Germinal center (tissue), 1 donor: ENCODE data around the gene EIF2B1.

Experiments used
- DNase-seq: peaks from one replicate; pipeline ENCODE4 v3.0.0; 2012; ENCODE audit warnings: mixed read lengths, low spot score

The EIF2B1 gene

DNA sequence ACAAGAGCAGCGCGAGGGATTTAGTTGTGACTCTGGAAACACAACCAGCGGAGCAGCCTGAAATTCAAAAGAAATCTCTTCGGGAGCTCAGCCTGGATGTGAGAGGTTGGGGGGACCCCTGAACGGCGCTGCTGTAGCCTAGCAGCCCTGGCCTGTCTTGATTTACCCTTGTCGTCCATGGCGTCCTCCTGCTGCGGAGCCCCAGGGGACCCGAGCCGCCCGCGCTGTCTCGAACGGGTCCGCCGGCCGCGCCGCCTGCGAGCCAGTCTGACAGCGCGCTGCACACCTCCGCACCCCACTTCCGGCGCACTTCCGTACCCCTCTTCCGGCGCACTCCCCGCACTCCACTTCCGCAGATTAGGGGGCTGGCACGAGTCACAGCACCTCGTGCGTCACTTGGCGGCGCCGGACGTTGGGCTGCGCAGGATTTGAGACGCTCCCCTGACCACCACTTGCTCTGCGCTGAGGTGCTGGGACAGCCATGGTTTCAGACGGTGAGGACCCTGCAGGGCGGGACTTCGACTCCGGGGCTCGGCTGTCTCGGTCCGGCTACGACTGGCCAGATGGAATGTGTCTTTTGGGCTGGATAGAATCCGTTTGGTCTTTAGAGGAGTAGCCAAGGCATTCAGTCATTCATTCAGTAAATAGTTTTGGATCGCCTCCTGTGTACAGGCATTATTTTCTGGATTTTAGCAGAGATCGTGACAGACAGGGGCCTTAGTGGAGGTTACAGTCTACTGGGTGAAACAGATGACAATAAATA is at the start of gene EIF2B1, which contains the start of gene GTF2H3:
EIF2B1 (minus strand) TSS at position 308 of the 763 bp plus-strand sequence; CDS start at position 179, 129 bp downstream.
GTF2H3 (plus strand) TSS at position 451 of the 763 bp plus-strand sequence; CDS start at position 482, 31 bp downstream.
- peak; percentile 98 for DNase-seq

GRCh38 chr12:123681605-123682004 is 48.1 kb upstream of the EIF2B1 start:
- DNase-seq = no peak

- no peak for DNase-seq
Measured at GRCh38 chr12:123678981-123679380, 45.5 kb upstream of the EIF2B1 start.

DNA sequence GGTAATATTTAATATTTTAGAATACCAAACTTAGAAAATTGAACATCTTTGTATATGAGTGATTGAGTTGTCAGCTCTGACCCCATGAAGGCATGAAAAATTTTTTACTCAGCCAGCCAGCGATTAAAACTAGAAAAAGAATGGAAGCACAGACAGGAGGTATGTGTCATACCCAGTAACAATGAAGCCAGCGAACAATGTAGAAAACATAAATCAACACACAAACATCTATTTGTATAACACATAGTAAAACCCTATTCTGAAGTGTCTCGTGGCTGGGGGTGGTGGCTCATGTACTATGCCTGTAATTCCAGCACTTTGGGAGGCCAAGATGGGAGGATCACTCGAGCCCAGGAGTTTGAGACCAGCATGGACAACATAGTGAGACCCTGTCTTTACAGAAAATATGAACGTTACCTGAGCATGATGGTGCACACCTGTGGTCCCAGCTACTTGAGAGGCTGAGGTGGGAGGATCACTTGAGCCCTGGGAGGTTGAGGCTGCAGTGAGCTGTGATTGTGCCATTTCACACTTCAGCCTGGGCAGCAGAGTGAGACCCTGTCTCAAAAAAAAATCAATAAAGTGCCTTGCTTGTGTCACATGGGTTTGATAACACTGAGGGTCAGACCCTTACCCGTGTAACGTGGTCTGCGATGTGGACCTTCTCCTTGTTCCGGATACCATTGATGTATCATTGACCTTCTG is 43.3 kb upstream of the EIF2B1 start:
- no peak for DNase-seq

- no peak for DNase-seq
Measured at GRCh38 chr12:123675436-123675835, 42.0 kb upstream of the EIF2B1 start.

DNA sequence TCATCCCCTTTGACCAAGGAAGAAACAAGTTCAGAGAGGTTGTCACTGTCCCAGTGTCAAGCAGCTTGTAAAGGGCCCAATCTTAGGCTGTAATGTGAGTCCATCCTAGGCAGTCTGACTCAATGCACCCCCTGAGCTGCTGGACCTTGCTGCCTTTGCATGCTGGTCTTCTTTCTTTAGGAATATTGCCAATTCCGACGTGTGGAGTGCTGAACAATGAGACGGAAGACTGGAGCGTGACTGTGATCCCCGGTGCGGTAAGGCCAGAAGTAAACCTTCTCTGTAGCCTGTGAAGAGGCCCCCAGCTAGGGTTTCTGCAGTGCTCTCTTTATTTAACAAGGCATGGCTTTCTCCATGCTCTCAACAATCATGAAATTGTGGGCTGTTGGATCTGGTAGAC is 38.4 kb upstream of the EIF2B1 start:
- DNase-seq = no peak

DNA sequence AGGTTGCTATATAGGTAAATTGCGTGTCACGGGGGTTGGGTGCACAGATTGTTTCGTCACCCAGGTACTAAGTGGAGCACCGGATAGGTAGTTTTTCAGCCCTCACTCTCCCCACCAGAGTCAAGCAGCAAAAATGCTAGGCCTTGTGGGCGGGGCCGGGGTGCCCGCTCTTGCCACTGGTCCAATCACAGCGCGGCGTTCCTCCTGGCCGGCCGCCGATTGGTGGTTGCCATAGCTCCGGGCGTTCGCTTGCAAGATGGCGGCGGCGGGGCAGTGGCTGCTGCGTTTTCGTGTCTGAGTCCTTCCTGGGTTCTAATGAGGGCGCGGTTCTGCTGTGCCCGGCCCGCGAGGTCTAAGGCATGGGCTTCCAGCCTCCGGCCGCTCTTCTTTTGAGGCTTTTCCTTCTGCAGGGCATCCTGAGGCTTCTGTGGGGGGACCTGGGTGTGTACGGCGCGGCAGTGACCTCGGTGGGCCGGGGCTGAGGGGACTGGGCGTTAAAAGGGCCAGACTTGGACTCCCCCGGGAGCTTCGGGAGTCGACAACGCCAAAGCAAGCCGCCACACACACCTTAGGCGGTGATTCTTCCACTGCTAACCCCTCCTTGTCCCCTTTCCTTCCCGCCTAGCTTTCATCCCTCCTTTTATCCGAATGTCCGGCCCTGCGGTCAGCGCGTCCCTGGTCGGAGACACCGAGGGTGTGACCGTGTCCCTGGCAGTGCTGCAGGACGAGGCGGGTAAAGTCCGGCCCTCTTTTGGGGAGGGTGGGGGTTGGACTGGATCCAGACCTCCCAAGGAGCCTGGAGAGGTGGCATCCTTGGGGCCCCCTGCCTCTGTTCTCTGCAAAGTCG is 37.6 kb upstream of the EIF2B1 start, which contains the start of gene TCTN2:
TCTN2 (plus strand) TSS at position 232 of the 847 bp plus-strand sequence; CDS start at position 360, 128 bp downstream.
- DNase-seq = peak; percentile 100

- no peak for DNase-seq
Measured at GRCh38 chr12:123667771-123668170, 34.3 kb upstream of the EIF2B1 start.

DNA sequence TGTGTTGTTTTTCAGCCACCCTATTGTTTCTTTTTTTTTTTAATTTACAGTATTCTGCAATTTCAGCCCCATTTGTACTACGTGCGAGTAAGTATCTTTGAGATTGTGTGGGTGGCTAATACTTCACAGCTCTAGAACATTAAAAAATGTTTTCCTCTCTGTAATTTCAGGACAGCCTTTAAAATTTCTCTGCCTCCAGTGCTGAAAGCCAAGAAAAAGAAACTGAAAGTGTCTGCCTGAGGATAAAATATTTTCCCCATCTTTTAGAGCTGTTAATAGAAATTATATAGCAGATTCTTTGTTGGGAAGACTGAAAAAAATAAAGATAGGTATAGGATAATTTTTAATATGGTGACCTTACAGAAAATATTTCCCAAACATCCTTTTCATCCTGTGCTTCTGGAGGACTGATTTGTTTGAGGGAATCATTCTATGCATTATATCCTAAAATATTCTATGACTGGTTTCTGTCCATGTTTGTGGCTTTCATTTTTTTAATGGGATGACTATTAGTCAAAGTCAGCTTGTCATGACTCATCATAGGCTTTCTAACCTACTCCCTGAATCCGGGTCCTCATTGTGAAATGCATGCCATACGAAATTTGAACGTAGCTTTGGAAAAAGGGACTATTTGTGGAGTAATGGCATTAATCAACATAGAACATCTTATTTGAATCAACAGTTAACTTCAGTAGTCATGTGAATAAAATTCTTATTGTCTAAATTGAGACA is 26.7 kb upstream of the EIF2B1 start:
- no peak for DNase-seq

- DNase-seq = no peak
Measured at GRCh38 chr12:123657211-123657610, 23.7 kb upstream of the EIF2B1 start.

DNA sequence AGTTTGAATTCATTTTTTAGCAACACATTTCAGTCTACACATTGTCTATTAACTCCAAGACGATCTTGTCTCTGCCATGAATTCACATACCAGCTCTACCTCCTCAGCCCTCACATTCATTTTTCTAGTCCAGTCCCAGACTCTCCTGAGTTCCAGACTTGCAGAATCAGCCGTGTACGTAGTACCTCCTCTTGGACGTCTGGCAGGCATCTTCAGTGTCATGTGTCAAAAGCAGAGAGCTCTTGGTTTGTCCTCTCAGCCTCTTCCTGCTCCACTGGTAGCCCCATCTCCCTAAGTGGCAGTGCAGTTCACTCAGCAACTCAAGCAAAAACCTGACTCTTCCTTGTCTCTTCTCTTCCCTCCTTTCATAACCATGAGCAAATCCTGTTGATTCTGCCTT is 22.9 kb upstream of the EIF2B1 start:
- DNase-seq = no peak

DNA sequence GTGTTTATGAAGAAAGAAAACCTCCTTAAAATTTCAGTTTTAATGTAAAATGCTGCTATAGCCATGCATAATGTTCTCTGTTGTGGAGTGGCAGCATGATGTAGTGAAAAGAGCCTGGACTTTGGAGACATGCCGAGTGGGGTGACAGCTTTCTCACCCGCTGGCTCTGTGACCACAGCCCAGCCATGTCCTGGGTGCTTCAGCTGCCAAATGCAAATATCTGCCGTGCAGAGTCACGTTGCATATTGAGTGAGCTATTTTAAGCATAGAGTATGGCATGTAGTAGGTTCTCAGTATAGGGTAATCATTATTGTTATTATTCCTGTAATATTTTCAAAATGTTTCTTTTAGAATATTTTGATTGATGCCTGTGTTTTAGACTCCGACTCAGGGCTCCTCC is 21.9 kb upstream of the EIF2B1 start:
- peak; percentile 19 for DNase-seq

- DNase-seq = no peak
Measured at GRCh38 chr12:123654129-123654701, 20.7 kb upstream of the EIF2B1 start.

DNA sequence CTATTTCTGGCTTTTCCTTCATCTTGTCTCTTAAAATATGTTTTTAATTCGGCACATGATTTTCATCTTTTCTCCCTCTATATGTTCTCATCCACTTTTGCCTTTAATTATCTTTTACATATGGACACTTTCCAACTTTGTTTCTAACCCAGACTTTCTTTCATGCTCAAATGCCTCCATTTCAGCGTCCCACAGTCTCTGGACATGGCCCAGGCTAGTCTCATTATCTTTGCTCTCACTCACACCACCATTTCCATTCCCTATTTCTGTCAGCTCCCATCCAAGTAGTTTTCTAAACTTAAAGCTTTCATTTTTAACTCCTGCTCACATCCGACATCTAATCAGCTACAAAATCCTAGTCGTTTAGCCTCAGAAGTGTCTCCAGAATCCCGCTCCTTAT is 14.9 kb upstream of the EIF2B1 start:
- DNase-seq = no peak

DNA sequence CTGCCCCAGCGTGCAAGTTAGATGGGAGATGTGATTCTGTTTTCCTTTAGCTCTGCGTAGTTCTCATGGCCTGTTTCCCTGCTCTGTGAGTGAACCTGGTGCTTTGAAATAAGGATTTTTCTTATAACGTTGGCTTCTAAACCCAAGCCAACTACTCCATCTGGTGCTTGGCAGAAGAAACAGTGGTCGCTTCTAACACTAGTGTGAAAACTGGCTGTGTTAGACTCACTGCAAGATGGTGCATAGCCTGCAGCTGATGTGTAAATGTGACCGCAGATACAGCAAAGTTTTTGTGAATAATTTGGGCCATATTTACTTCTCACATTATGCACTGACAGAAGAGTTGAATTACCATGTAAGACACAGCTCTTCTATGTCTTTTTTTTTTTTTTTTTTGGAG is 12.4 kb upstream of the EIF2B1 start:
- DNase-seq = no peak

DNA sequence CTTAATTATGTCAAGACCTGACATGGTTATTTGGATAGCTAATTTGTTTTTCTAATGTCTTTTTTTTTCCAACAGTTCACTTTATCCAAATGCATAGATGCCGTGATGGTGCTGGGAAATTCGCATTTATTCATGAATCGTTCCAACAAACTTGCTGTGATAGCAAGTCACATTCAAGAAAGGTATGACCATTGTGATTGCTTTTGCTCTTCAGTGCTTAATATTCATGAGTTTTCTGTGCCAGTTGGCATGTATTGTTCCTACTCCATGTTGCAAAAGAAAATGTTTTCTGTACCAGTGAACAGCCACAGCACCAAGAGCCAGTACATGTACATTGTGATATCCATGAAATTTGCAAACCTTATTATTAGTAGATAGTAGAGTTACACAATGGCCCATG is 11.9 kb upstream of the EIF2B1 start:
- DNase-seq = no peak

DNA sequence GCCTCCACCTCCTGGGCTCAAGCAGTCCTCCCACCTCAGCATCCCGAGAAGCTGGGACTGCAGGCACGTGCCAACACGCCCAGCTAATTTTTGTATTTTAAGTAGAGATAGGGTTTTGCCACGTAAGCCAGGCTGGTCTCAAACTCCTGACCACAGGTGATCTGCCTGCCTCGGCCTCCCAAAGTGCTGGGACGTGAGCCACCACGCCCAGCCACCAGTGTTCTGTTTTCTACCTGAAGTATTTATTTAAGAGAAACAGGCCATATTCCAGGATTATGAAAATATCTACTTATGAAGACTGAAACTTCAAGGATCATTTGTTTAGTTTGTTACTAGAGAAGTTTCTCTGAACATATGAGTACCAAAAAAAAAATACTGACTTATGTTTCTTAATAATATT is 10.4 kb upstream of the EIF2B1 start:
- no peak for DNase-seq

DNA sequence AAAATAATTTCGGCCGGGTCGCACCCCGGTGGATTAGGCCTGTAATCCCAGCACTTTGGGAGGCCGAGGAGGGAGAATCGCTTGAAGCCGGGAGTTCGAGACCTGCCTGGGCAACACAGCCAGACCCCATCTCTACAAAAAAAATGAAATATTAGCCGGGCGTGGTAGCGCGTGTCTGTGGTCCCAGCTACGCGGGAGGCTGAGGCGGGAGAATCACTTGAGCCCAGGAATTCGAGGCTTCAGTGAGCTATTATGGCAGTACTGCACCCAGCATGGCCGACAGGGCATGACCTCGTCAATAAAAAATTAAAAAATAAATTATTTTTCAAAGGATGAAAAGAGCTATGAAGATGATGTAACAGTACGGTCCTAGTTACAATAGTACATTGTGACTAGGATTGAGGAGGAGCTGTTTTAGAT is 666 bp upstream of the EIF2B1 start:
- no peak for DNase-seq

DNA sequence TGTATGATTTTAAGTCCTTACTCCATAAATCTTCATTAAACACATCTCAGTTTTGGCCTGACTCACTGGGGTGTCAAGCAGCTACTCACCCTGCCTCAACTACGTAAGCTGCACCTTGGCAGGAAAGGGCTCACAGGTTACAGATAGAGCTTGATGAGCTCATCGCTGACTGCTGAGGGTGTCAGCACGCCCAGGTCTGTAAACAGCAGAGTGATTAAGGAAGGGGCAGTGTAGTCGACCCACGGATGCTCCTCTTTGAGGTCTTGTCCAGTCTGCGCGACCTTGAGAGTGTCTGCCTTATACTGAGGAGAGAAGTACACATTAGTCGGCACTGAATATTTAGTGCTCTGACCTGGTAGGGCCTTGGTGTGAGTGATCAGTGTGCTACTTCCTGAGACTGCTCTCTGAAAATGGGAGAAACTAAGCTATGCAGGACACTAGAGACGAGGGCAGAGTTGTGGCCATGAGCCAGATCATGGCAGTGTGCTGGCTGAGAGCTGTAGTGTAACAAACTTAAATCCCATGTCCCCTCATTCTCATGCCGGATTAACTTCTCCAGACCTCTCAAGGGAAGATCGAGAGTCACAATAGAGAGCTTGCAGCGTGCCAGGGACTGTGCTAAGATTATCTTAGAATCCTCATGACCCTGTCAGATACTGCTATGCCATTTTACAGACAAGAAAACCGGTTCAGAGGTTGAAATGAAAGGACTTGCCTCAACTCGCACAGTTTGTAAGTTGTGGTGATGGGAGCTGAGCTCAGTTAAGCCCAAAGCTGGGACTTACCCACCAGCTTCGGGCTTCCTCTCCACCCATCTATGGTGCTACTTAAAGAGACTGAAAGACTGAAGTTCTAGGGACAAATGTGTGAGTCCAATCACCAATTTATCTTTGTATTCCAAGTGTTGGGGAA is 11.6 kb downstream of the EIF2B1 start:
- DNase-seq = no peak

DNA sequence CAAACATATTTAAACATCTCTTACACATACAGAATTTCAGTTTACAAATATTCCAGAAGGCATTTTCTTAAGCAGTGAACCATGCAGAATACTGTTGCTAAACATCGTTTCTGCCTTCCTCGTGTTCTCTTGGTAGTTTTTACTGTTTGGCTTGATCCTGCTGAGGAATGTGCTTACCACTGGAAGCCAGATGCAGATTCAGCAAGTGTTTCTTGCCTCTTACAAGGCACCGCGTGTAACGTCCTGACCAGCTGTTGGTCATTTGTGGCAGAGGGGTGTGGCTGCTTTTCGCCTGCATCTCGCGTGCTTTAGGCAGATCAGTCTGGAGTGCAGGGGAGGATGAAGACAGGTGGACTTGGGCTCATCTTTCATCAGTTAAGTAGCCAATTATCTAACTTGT is 12.4 kb downstream of the EIF2B1 start:
- DNase-seq = no peak
